GM12878 (cell line): ENCODE data around the gene NT5C3A.

ENCODE experiments used
- CTCF ChIP-seq, 3 experiments: IDR thresholded peaks in 2 of 3; conservative IDR thresholded peaks in 1 of 3; 2 replicates each; pipeline ENCODE4 v1.5.1; 2011; ENCODE audit warnings: low read depth in 3 of 3, low read length in 3 of 3, mild to moderate bottlenecking in 3 of 3, control low read depth in 2 of 3, moderate library complexity in 2 of 3, inconsistent platforms in 1 of 3, mixed read lengths in 1 of 3; ENCODE audit not compliant: control insufficient read depth in 2 of 3, insufficient read depth in 1 of 3; ENCODE audit errors: extremely low read depth in 1 of 3
- JUNB ChIP-seq: IDR thresholded peaks from 2 replicates; pipeline ENCODE4 v1.6.1; 2016; ENCODE audit warnings: antibody characterized with exemption, mild to moderate bottlenecking
- NBN ChIP-seq: fragments of 450-650 bp; IDR thresholded peaks from 2 replicates; pipeline ENCODE4 v1.6.1; 2016
- SP1 ChIP-seq: IDR thresholded peaks from one replicate; pipeline ENCODE4 v1.6.1; 2011; ENCODE audit warnings: low read depth, low read length

- no peak for TF ChIP-seq CTCF (IDR thresholded peaks at IDR 0.05 in 2 of 3, conservative IDR thresholded peaks at IDR 0.05 in 1 of 3; ENCODE audit: control insufficient read depth in 2 of 3, extremely low read depth in 1 of 3, insufficient read depth in 1 of 3, low read depth in 3 of 3, low read length in 3 of 3)
- no peak for TF ChIP-seq NBN
- no peak for TF ChIP-seq JUNB
- TF ChIP-seq SP1, result no peak
These were observed 50.2 kb downstream of the NT5C3A start for GRCh38 chr7:33012364-33012763.
